HG02973 (cell line): Measurements from ENCODE around the gene PPIF.
"Not testable (repeated sequence)": the region's sequence is repeated elsewhere in the genome, so short reads cannot be mapped to it uniquely, and the experiment has no call there.

Source experiments
- ATAC-seq: cut with Tn5 transposase; IDR thresholded peaks from one replicate; pipeline ENCODE4 v1.9.1; 2021; ENCODE audit warnings: moderate library complexity; ENCODE audit not compliant: unreplicated experiment

Gene PPIF

DNA sequence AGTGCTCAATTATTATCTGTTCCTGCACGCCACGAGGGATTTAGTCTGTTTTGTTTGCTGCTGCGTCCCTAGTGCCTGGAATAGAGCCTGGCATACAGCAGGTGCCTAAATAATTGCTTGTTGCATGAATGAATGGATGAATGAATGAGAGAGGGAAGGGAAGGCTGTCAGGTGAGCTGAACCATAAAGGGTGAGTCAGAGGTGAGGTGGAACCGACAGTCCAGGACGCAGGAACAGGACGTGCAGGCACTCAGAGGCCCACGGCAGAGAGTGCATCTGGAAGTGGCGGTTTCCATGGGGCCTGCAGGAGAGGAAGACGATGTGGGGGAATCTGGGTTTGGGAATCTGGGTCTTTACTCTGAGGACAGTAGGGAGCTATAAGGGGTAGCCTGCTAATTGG is 17.7 kb upstream of the PPIF start:
- no peak for ATAC-seq

DNA sequence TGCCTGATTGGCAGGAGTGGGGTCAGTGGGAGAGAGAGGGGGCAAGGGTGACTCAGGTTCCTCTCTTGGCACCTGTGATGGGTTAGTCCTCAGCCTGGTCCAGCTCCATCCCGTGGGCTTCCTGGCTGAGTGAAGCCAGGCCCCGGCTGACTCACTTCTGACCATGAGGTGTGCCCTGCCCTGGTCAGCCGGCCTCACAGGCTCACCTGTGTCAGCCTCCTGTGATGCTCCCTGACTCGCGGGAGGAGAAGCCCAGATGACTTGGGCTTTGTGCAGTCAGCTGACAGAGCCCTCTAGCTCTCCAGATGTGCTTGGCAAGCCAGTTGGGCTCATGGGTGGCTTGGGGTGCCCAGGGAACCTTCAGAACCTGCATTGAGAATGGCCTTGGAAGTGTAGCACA is 16.0 kb upstream of the PPIF start:
- ATAC-seq, result no peak

DNA sequence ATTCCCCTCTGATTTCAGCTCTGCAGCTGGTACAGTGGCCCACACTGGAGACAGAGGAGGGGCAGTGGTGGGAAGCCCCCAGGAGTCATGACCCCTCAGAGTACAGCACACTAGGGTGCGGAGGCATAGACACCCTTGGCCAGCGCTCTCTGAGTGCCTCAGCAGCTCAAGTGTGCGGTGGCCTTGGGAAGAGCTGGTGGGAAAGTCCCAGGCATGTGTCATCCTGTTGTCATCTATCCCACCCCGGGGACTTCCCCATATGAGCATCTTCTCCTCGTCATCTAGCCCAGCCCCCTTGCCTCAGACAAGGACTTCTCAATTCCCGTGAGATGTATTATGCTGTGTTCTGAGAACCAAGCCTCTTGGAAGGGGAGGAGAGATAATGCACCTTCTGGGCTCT is 15.6 kb upstream of the PPIF start:
- ATAC-seq, result no peak

DNA sequence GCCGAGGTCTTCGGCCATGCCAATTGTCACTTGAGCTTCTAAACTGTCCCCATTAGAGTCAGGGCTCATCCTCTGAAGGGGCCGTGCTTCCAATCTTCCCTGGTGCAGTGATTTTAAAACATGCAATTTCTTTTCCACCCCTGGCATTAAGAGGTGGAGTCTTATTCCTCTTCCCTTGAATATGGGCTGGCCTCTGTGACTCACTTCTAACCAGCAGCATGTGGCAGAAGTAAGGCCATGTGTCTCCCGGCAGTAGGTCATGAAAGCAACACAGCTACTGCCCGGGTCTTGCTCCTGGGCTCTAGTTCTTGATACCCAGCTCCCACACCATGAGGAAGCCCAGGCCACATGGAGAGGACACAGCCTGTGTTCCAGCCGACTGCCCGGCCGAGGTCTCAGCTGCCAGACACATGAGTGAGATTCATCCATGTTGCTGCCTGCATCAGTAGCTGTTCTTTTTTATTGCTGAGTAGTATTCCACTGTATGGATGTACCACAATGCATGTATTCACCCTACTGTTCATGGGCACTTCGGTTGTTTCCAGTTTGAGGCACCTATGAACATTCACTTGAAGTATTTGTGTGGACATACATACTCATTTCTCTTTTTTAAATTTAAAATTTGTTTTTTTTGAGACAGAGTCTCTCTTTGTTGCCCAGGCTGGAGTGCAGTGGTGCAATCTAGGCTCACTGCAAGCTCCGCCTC is 14.5 kb upstream of the PPIF start:
- ATAC-seq, result not testable (repeated sequence)

DNA sequence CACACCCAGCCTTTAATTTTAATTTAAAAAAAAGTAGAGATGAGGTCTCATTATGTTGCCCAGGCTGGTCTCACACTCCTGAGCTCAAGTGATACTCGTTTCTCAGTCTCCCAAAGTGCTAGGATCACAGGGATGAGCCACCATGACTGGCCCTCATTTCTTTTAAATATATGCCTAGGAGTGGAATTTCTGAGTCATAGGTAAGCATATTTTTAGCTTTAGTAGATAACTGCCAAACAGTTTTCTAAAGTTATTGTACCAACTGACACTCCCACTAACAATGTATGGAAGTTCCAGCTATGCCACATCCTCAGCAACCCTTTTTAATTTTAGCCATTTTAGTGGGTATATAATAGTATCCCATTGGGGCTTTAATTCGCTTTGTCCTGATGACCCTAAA is 13.8 kb upstream of the PPIF start:
- ATAC-seq, result no peak

DNA sequence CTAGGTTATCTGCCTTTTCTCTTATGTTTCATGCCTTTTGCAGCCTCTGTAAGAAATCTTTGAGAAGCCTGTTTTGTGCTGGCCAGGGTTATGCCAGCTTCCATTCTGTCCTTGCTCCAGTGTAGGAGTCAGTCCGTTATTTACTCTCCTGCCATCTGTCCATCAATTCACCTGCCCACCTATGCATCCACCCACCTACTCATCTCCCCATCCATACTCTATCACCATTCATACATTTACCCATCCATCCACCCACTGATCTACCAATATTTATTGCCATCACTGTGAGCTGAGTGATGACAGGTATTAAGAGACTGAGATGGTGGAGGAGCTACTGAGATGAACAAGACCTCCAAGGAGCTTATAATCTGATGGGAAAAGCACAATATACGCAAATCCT is 12.7 kb upstream of the PPIF start:
- no peak for ATAC-seq

DNA sequence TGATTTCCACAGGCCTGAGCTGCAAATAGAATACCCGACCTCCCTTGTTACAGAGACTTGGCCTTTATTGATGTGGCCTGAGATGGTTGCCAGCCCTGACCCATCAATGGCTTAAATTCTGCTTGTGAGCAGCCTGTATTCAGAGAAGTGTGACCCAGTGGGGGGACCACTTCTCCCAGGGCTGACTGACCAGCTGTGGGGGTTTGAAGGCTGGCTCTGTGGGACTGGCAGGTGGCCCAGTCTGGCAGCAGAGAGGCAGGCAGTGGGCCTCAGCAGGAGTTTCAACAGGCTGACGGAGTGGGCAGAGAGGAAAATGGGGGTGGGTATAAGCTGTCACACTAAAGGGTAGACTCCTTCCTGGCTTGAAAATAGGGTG is 12.2 kb upstream of the PPIF start:
- ATAC-seq, result no peak

DNA sequence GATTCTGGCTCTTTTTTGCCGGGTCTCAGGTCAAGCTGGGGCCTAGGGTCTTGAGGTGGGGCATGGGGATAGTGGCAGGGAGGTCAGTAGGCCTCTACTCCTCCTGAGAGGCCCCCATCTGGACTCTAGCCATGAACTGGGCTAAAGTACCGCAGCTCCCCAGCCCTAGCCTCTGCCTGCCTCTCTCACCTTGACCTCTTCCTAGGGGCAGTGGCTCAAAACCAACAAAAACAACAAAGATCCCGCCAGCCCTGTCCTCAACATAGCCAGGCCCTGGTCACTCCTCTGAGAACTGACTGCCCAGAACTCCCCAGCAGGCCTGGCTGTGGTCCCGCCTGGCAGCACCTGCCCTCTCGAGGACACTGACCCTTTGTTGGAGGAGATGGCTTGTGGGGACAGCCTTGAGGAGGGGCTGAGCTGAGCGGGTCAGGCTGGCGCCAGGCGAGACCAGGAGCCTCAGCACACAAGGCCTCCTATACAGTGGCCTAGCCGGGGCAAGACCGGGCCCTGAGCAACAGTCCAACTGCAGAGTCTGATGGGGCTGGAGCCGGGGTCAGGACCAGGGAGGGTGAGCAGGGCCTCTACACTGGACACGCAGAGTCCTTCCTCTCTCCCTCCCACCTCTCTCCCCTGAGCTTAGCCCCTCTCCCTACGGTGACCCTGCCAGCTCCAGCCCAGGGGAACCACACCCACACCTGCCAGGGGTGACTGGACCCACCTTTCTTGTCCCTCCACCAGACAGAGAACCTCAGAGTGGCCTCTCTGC is 11.6 kb upstream of the PPIF start:
- ATAC-seq, result no peak

DNA sequence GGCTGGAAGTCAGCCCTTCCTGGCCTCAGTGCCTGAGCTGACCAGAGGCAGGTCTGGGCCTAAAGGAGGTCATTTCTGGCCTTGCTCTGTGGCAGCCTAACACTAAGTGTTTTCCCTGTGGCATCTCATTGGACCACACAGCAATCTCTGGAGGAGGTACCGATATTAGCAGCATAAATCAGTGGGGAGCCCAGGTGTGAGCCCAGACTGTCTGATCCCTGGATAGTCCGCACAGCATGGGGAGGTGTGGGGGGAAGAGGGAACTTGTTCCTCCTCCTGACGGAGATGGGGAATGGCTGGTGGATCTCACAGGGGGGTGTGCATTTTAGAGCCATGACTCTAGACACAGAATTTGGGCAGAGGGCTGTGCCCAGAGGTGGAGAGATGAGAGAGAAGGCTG is 11.0 kb upstream of the PPIF start:
- ATAC-seq, result no peak

DNA sequence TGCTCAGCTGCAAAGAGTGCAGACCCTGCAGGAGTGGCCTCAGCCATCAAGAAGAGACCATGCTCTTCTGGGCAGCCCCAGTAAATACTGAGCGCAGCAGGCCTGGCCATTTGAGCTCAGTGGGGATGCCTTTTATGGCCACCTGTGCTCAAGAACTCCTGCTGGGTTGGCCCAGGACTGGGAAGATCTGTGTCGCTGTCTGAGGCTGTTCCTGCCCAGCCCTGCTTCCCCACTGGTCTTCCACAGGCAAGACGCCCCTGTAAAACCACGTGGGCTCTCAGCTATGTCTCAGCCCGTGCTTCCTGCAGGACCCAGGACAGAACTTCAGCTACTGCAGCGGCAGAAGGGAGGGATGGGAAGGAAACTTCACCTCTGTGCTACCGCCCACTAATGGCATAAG is 10.5 kb upstream of the PPIF start:
- no peak for ATAC-seq

DNA sequence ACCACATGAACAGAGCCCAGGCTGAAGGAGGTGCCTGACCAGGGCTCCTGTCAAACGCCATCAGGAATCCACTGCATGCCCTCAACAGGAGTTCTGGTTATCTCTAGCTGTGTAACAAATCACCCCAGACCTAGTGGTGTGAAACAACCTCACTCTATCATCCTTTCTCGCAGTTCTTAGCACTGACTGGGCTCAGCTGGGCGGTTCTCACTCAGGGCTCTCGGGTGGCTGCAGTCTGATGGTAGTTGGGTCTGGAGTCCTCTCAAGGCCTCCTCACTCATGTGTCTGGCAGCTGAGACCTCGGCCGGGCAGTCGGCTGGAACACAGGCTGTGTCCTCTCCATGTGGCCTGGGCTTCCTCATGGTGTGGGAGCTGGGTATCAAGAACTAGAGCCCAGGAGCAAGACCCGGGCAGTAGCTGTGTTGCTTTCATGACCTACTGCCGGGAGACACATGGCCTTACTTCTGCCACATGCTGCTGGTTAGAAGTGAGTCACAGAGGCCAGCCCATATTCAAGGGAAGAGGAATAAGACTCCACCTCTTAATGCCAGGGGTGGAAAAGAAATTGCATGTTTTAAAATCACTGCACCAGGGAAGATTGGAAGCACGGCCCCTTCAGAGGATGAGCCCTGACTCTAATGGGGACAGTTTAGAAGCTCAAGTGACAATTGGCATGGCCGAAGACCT is 9.3 kb upstream of the PPIF start:
- ATAC-seq, result not testable (repeated sequence)

DNA sequence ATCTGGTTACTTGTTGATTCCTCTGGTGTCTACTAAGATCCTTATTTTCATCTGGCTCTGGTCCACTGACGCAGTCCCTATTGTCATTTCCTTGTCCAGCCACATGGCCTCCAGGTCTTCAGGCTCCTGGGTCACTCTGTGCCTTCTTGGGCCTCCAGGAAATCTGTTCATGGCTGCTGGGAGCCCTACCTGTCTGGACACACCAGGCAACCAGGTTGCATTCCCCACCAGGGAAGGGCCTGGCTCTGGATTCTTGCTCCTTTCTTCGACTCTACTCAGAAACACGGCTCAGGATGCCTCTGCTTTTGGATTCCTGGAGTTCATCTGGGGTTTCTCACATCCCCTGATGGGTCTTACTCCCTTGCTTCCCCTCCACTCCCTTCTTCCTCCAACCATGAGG is 8.0 kb upstream of the PPIF start:
- no peak for ATAC-seq

DNA sequence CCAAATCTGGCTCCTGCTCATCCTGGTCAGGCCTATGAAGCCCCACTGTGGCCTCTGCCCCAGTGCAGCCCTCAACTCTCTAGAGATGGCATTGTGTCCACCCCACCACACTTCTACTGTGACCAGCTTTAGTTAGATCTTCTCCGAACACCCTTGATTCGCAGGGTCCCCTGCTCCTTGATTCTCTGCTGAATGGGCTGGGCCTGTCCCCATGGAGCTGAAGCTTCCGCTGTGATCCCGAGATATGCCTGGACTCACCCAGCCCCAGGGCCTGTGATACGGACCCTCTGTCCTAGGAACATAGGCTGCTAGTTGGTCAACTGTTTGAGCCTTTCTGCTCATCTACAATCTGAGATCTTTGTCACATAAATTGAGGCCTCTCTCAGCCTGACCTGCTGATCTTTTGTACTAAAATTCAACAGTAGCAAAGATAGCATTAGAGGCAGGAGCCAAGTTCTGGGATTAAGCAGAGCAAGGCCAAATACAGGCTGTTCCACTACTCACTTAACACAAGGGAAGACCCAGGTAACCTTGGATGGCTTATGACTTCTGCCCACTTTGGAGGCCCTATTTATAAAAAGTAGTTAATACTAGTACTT is 6.5 kb upstream of the PPIF start:
- ATAC-seq, result no peak

DNA sequence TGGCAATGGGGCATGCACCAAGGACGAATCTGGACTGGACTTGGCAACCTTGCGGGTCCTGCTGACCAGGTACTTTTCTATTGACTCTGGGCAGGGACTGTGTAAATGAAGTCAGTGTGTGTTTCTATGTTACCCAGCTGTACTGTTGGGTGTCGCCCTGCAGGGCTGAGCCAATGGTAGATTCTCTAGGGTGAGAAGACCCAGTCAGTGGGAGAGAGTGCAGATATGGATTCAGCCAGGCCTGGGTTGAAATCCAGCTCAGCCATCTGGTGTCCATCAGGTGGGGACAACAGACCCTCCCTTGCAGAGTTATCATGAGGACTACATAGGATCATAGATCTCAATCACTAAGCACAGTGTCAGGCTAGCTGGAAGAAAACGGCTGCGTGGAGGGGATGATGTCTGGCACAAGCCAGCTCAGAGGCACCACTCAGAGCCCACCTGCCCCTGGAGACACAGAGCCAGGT is 4.9 kb upstream of the PPIF start:
- no peak for ATAC-seq

DNA sequence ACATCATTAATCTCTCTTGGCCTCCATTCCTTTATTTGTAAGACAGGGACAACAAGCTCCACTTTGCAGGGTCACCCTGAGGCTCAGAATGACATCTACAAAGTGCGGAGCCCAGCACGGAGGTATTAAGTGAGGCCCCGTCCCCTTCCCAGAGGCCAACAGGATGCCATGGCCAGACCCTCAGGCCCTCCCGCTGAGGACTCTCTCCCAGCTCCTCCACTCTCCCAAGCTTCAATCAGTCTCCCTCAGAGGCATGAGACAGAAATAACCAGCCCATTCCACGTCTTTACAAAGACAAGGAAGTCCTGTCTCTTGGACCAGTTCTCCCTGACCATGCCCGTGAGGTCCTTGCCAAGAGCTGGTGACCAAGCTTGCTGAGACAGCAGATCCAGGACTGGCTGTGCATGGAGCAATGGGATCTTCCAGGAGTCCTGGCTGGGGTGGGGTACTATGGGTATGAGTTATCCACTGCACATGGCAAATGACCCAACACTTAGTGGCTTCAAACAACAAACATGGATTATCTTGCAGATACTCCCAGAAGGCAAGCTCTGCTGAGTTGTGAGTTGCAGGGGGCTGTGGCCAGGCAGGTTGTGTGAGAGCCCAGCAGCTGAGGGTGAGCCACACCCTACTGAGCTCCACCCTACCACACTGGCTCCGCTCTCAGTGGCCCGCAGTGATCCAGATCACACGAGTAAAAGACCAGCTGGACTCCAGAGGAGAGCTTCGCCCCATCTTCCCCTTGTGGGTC is 4.3 kb upstream of the PPIF start:
- ATAC-seq, result no peak

DNA sequence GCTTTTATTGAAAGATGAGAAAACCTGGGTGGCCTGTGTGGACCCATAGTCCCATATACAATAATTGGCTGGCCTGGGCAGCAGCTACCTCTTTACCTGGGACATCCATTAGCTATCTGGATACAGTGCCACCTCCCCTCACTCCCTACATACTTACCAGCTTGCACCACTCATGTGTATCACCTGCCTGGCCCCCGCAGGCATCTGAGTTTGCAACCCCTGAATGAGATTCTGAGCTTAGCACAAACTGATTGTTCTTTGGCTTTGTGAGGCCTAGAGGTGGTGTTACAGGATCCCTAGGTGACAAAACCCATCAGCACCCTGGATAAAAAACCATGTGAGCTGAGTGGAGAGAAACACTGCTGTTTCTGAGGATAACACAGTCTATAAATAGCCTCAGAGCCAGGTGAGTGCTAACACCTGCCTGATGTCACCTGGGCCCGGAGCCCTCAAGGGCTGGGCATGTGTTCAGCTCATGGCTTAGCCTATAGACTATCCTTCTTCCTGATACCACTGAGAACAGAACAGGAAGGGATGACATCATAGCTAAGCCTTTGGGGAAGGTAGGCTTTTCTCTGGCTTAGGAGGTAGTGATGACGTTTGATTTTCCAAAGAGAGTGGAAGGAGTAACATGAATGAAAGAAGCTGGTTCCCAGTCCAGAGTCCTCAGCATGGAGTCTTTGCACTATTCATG is 2.6 kb upstream of the PPIF start:
- no peak for ATAC-seq

DNA sequence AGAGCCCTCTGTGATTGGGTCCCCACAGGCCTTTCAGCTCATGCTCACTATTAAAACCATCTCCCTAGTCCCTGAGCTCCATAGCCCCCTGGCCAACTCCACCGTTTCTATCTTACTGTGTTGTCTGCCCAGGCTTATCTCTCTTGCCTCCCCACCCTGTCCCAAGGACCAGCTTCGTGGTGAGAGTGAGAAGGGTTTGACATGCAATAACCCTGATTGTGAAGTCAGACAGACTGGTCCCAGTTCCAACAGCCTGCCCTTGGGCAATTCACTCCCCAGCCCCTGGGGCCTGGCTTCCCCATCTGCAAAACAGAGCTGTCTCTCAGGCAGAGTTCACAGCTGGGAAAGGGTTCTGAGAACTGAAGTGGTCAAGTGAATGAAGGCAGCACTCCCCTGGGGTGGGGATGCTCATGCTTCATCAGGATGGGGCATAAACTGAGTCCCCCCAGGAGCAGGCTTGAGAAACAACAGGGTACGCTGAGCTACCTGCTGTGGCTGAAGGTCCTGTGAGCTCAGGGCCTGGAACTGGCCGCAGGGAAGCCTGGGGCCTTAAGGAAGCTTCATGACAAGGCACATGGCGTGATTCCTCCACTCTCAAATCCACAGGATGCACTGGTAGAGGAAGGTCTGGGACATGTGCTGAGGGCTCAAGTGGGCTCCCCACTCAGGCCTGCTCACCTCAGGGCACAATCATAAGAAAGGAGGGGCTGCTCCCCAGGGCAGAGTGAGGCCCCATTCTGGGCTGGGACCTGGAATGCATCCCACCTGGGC is 1.8 kb upstream of the PPIF start:
- no peak for ATAC-seq

DNA sequence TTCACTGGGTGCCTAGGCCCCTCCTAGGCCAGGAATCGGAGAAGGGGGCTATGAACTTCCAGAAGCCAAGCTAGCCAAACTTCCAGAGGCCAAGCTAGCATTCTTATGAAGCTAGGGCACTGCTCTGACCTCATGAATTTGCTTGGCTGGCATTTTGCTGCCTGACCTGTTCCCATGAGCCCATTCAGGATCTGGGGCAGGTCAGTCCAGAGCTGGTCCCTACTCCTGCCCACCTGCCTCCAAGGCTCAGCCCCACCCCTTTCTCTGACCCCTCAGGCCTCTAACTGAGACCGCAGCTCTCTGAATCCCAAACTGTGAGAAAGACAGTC is 1.3 kb upstream of the PPIF start:
- no peak for ATAC-seq

DNA sequence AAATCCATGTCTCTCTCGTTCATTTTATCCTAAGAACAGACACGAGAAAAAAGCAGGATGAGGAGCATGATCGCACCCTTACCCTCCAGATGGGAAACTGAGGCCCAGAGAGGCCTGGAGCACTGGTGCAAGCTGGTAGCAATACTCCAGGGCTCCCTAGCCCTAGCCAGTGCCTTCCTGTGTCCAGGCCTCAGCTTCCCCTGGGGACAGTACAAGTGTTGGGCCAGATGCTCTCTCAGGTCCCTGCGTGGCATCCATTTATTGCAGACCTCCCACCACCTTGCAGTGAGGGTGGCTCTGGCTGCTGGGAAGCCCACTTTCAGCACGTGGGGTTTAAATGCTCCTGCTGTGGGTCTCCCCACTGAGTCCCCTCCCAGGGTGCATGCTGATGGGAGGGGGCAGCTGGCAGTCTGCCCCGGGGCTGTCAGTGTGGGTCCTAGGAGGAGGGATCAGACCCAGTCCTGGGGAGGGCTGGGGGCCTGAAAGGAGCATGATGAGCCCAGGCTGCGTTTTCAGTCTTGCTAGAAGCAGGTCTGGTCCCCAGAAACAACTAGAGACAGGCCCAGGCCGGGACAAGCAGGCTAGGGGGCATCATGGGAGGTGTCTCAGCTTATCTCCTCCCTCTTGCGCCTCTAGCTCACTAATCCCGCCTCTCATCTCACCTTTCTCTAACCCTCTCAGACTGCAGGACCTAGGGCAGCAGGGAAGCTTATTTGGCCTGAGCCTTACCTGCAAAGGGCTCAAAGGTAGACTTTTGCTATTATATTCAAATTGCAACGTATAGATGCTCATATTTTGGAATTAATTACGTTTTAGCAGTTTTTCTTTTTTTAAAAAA is 662 bp upstream of the PPIF start:
- no peak for ATAC-seq
